HCT116 (cell line): ENCODE data around the gene MAPK10.

ENCODE experiments used
- ATF3 ChIP-seq: IDR thresholded peaks from 2 replicates; pipeline ENCODE4 v1.6.1; 2012
- CTCF ChIP-seq, 3 experiments: fragments of 200-600 bp in 1 of 3; sonication (generic) in 1 of 3; IDR thresholded peaks in 2 of 3; conservative IDR thresholded peaks in 1 of 3; 2 replicates each; pipeline ENCODE4 v1.5.1; 2012 to 2017; ENCODE audit warnings: low read depth in 2 of 3, low read length in 2 of 3, antibody characterized with exemption in 1 of 3, borderline replicate concordance in 1 of 3, control low read depth in 1 of 3, mild to moderate bottlenecking in 1 of 3, mixed read lengths in 1 of 3, mixed run types in 1 of 3, moderate library complexity in 1 of 3; ENCODE audit not compliant: insufficient read depth in 1 of 3
- EZH2 ChIP-seq: fragments of 200-600 bp; sonication (generic); IDR thresholded peaks from 2 replicates; pipeline ENCODE4 v1.6.1; 2017; ENCODE audit warnings: antibody characterized with exemption, mixed run types
- EZH2phosphoT487 ChIP-seq: fragments of 200-600 bp; IDR thresholded peaks from 2 replicates; pipeline ENCODE4 v1.6.1; 2018; ENCODE audit warnings: antibody characterized with exemption, borderline replicate concordance
- POLR2A ChIP-seq: IDR thresholded peaks from 2 replicates; pipeline ENCODE4 v1.7.0; 2011; ENCODE audit warnings: borderline replicate concordance; ENCODE audit not compliant: insufficient read depth, insufficient read length; ENCODE audit errors: extremely low read depth
- REST ChIP-seq: IDR thresholded peaks from 2 replicates; pipeline ENCODE4 v1.6.1; 2012; ENCODE audit warnings: low read depth
- SP1 ChIP-seq: IDR thresholded peaks from 2 replicates; pipeline ENCODE4 v1.6.1; 2012; ENCODE audit warnings: low read depth
- TCF7L2 ChIP-seq: IDR thresholded peaks from 2 replicates; pipeline ENCODE4 v1.7.0; 2011; ENCODE audit warnings: borderline replicate concordance, inconsistent platforms; ENCODE audit not compliant: insufficient read depth, insufficient read length; ENCODE audit errors: extremely low read depth

GRCh38 chr4:85994576-85994975 lies 365.3 kb downstream of the MAPK10 start:
- no peak for TF ChIP-seq EZH2
- no peak for TF ChIP-seq REST
- TF ChIP-seq CTCF (IDR thresholded peaks at IDR 0.05 in 2 of 3, conservative IDR thresholded peaks at IDR 0.05 in 1 of 3; ENCODE audit: borderline replicate concordance in 1 of 3, insufficient read depth in 1 of 3, low read depth in 2 of 3, low read length in 2 of 3) = no peak
- no peak for TF ChIP-seq TCF7L2
- no peak for TF ChIP-seq POLR2A
- no peak for TF ChIP-seq EZH2phosphoT487
- TF ChIP-seq ATF3 = no peak
- TF ChIP-seq SP1 = no peak
